ENCODE results near the gene SLIT3. TPM values are rescaled to one million over a fixed set of nuclear protein-coding genes. Genes with fewer than 3 reads are reported as not detected.

SLIT3 gene
- total RNA-seq, 1 experiment from 2014 or later = 0.92 TPM

- DNase-seq = no peak
- Histone ChIP-seq H3K27me3 (ENCODE audit: insufficient read depth, low read length) (no peaks in the 10 kb centered on the region), H3K23me2 (ENCODE audit: insufficient read length, low read depth, low read length, poor library complexity, severe bottlenecking) (no peaks in the 10 kb centered on the region), H3K23ac (ENCODE audit: insufficient read length, low read depth, low read length) (no peak overlapping the region), H3K14ac (ENCODE audit: insufficient read depth, low read length) (no peak overlapping the region), H3K9ac (ENCODE audit: extremely low read depth, insufficient read length, low read length) (no peak overlapping the region), H3K4me1 (ENCODE audit: insufficient read depth, low read length) (no peaks in the 10 kb centered on the region), H2BK20ac (ENCODE audit: low read depth, low read length, poor library complexity, severe bottlenecking) (no peak overlapping the region), H2AFZ (ENCODE audit: low read length) (no peak overlapping the region), H3T11ph (ENCODE audit: low read length) (no peak overlapping the region), H3K27ac (ENCODE audit: insufficient read length, low read depth, low read length) (no peak overlapping the region), H4K91ac (ENCODE audit: insufficient read length, low read depth, low read length) (no peak overlapping the region), H4K8ac (replicated peaks; ENCODE audit: insufficient read length, low read depth, low read length) (no peak overlapping the region), H2BK5ac (ENCODE audit: insufficient read length, low read length) (no peak overlapping the region), H2AK5ac (ENCODE audit: insufficient read length, low read length) (no peak overlapping the region), H3K79me1 (ENCODE audit: insufficient read depth, low read depth, low read length, poor library complexity, severe bottlenecking) (no peaks in the 10 kb centered on the region), H2BK15ac (ENCODE audit: low read depth, low read length) (no peak overlapping the region), H2BK120ac (ENCODE audit: low read depth, low read length, poor library complexity, severe bottlenecking) (no peak overlapping the region), H2BK12ac (ENCODE audit: insufficient read length, low read depth, low read length) (no peak overlapping the region), H3K79me2 (ENCODE audit: insufficient read depth, low read length) (no peaks in the 10 kb centered on the region), H3K9me3 (ENCODE audit: control insufficient read depth, low read depth, low read length) (no peaks in the 10 kb centered on the region), H4K5ac (ENCODE audit: insufficient read length, low read depth, low read length) (no peak overlapping the region), H3K4me2 (ENCODE audit: insufficient read depth, insufficient read length, low read length) (no peak overlapping the region), H3K4ac (ENCODE audit: low read depth, low read length) (no peak overlapping the region), H3K56ac (ENCODE audit: insufficient read length, low read depth, low read length) (no peak overlapping the region), H3K18ac (ENCODE audit: insufficient read length, low read depth, low read length) (no peak overlapping the region), H4K20me1 (ENCODE audit: control insufficient read depth, insufficient read depth, insufficient read length) (no peaks in the 10 kb centered on the region)
- WGBS (ENCODE audit: extremely low coverage, insufficient read length, low lambda C conversion rate) = no CpG with 5 or more reads among the region's 9 CpGs
- no peaks in the 10 kb centered on the region for H3K36me3 Mint-ChIP-seq (ENCODE audit: insufficient read depth in 1 of 3, low read depth in 3 of 3)
- H3K27ac Mint-ChIP-seq = no peak overlapping the region
- TF ChIP-seq, protein P1, sequence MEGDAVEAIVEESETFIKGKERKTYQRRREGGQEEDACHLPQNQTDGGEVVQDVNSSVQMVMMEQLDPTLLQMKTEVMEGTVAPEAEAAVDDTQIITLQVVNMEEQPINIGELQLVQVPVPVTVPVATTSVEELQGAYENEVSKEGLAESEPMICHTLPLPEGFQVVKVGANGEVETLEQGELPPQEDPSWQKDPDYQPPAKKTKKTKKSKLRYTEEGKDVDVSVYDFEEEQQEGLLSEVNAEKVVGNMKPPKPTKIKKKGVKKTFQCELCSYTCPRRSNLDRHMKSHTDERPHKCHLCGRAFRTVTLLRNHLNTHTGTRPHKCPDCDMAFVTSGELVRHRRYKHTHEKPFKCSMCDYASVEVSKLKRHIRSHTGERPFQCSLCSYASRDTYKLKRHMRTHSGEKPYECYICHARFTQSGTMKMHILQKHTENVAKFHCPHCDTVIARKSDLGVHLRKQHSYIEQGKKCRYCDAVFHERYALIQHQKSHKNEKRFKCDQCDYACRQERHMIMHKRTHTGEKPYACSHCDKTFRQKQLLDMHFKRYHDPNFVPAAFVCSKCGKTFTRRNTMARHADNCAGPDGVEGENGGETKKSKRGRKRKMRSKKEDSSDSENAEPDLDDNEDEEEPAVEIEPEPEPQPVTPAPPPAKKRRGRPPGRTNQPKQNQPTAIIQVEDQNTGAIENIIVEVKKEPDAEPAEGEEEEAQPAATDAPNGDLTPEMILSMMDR (conservative IDR thresholded peaks at IDR 0.05) = no peak
- no peak overlapping the region for H3K4me3 Mint-ChIP-seq
- peaks cover 5% of the 10 kb centered on the region for H3K27me3 Mint-ChIP-seq (ENCODE audit: low read depth)
- H3K4me1 Mint-ChIP-seq = peaks cover 17% of the 10 kb centered on the region in 2 experiments
- no peaks in the 10 kb centered on the region for H3K9me3 Mint-ChIP-seq
Observed at GRCh38 chr5:168870910-168871309, 430.0 kb downstream of the SLIT3 start.
